GM10266 (cell line): Measurements from ENCODE around the gene AMPD1.

Experiments
- DNase-seq: peaks from one replicate; pipeline ENCODE4 v3.0.0; 2012; ENCODE audit errors: extremely low spot score
- TF ChIP-seq, protein P1 (sequence below): IDR thresholded peaks from 2 replicates; pipeline ENCODE4 v1.5.1; 2012; ENCODE audit warnings: mild to moderate bottlenecking, low read depth; ENCODE audit not compliant: control insufficient read depth, insufficient read depth; ENCODE audit errors: missing control alignments

The AMPD1 gene

DNA sequence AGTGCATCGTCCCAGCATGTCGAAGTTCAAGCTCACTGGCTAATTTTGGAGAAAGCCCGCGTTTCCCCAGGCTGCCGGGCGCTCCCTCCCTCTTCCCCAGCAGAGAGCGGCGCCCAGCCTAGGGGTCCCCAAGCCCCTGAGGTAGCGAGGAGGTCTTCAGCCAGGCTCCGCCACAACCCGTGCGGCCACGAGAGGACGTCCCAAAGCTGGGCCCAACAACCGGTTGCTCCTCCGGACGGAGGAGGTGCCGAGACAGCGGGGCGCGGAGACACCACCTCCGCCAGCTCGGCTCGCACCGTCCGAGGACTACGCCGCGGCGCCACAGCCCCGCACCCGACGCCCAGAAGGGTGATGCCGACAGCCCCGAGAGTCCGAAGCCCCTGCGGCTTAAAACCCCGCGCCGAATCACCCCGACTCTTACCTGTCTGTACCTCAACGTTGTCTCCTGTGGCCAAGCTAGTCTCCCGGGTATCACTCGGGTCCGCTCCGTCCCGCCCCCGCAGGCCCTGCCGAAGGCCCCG, 25.7 kb downstream of the AMPD1 start, which contains the start of gene DENND2C:
DENND2C (minus strand) TSS at position 488 of the 521 bp plus-strand sequence. CDS start 44,065 bp downstream, outside the sequence.
- no peak for DNase-seq
- TF ChIP-seq, protein P1, sequence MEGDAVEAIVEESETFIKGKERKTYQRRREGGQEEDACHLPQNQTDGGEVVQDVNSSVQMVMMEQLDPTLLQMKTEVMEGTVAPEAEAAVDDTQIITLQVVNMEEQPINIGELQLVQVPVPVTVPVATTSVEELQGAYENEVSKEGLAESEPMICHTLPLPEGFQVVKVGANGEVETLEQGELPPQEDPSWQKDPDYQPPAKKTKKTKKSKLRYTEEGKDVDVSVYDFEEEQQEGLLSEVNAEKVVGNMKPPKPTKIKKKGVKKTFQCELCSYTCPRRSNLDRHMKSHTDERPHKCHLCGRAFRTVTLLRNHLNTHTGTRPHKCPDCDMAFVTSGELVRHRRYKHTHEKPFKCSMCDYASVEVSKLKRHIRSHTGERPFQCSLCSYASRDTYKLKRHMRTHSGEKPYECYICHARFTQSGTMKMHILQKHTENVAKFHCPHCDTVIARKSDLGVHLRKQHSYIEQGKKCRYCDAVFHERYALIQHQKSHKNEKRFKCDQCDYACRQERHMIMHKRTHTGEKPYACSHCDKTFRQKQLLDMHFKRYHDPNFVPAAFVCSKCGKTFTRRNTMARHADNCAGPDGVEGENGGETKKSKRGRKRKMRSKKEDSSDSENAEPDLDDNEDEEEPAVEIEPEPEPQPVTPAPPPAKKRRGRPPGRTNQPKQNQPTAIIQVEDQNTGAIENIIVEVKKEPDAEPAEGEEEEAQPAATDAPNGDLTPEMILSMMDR = peak; percentile 36

DNA sequence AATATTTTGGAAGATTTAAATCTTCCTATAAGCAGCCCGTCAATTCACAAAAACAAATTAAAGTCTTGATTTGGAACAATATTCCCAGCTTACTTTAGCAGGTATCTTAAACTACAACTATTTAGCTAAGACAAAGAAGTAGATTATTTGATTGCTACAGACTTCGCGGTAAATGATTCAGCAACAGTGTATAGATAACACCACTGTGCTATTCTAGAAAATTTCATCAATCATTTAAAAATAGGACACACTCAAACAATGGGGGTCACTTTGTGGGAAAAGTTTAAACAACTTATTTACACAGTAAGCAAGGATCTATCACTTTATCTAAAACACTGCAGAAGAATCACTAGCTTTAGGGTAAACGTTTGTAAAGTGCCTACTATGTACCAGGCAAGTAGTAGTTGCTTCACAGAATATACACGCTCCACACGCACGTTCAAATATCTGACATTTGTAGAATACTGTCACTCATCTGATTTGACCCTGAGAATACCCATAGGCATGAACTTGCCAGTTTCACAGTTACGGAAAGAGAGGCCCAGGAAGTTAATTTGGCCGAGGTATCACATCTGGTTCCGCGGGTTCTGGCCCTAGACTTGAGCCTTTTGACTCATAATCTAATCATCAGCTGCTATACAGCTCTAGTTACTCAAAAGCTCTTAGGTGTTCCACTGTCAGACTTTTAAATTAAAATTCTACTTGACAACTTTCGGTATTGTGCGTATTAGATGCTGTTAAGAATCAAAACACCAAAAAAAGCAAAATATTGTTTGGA, 26.4 kb downstream of the AMPD1 start:
- no peak for DNase-seq
- TF ChIP-seq, protein P1 = no peak

DNA sequence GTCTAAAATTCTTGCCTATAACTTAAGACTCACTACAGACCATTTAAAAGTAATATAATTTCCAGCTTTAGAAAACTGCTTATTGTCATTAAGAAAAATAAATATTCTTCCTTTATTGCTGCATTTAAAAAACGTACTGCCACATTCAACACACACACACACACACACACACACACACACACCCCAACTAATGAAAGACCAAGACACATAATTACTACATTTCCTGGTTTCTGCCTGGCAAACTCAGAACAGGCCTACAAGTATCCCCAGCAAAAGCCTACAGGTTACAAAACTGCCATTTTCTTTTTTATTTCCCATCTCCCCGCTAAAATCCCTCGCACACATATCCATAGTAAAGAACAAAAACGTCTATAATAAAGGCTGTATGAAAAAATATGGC, 27.0 kb downstream of the AMPD1 start:
- TF ChIP-seq, protein P1 = no peak
- no peak for DNase-seq

DNA sequence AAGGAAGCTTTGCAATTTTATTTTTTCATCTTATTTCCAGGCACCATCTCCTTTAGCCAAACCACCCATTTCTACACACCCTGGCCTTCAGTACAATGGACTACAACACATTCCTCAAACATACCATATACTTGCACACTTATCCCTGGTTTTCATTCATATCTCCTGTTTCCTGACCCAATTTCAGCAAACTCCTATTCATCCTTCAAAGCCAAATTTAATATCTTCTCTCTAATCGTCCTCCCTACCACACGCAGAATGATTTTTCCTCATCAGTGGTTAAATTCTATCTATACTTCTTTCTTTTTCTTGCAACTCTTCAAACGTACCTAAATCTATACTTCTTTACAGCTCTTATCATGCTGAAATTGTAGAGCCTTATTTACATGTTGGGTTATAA, 28.4 kb downstream of the AMPD1 start:
- TF ChIP-seq, protein P1 = no peak

DNA sequence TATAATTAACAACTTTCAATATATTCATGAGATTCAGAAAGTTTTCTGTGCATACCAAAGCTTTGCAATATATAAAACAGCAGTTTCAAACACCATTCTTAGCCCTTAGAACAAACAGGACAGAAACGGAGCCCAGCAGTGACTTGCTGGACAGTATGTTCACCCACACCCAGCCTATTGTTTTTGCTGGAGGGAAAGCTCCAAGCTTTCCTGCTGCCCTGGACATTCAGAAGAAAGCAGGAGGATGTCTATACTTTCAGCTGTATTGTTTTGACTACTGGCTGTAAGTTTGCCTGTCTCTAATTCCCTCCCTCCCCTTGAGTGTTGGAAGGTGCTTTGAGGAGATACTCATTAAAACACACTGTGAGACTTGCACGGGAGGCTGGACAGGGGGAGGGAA, 35.1 kb downstream of the AMPD1 start:
- DNase-seq = no peak
- TF ChIP-seq, protein P1 = no peak

More for the DNA sequence above, 28.4 kb downstream of the AMPD1 start:
- DNase-seq = no peak

DNA sequence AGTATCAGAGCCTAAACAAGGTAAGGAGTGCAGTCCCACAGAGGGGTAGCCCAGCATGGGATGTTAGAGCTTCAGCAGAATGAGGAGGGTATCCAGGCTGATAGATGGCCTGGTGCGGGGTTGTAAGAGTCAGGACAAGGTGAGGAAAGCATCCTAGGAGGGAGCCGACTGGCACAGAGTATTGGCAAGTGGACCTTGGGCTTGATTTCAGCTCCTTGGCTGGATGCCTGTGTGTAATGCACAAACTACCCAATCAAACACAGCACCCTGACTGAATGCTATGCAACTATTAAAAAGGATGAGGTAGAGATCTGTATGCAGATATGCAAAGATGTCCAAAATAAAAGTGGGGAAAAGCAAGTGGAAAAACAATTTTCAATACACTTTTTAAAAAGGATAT, 43.5 kb downstream of the AMPD1 start:
- TF ChIP-seq, protein P1 = no peak
- DNase-seq = no peak

DNA sequence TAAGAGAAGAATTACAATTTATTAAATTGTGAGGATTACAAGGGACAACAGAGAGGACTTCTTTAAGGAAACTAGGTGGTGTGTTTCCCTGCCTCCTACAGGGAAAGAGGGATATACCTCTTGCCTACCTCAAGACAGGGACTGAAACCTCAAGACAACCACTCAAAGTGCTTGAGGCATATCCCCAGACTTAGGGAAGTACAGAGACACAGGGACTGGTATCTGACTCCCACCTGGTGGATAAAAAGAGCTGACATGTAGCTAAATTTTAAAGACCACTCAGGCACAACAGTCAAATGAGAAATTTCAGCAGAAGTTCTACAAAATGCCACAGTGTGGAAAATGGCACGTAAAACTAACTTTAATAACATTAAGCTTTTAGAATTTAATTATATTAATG, 46.8 kb downstream of the AMPD1 start:
- no peak for DNase-seq
- TF ChIP-seq, protein P1 = no peak
